Measurements from ENCODE around the gene EIF5AL1.

DNA sequence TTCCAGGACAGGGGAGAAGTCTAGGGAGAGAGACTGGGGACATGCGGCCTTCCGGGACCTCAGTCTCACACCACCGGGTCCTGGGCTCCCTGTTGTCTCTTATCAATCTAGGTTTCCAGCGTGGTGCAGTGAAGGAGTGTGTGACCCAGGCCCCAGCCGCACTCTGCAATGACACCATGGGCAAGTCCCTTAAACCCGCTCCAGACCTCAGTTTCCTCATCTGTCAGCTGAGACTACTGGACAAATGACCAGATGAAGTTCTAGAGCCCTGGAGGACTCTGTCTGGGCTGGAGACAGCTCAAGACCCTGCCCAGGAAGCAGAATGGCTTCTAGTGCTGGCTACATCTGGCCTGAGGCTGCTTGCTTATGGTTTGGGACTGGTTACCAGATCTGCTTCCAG lies 20.1 kb upstream of the EIF5AL1 start:
- TF ChIP-seq HMGXB4 (CRISPR knock-in tag; IDR thresholded peaks at IDR 0.05) = no peak
- no peak for TF ChIP-seq SMARCA4 (IDR thresholded peaks at IDR 0.05)
- no peak for TF ChIP-seq MAFK (IDR thresholded peaks at IDR 0.05; ENCODE audit: low read length)
- TF ChIP-seq NBN (IDR thresholded peaks at IDR 0.05; ENCODE audit: low read depth) = no peak
- no peak for TF ChIP-seq ZNF785 (CRISPR knock-in tag; IDR thresholded peaks at IDR 0.05)
- TF ChIP-seq, protein P1, sequence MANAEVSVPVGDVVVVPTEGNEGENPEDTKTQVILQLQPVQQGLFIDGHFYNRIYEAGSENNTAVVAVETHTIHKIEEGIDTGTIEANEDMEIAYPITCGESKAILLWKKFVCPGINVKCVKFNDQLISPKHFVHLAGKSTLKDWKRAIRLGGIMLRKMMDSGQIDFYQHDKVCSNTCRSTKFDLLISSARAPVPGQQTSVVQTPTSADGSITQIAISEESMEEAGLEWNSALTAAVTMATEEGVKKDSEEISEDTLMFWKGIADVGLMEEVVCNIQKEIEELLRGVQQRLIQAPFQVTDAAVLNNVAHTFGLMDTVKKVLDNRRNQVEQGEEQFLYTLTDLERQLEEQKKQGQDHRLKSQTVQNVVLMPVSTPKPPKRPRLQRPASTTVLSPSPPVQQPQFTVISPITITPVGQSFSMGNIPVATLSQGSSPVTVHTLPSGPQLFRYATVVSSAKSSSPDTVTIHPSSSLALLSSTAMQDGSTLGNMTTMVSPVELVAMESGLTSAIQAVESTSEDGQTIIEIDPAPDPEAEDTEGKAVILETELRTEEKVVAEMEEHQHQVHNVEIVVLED (CRISPR knock-in tag; IDR thresholded peaks at IDR 0.05) = no peak
